Measurements from ENCODE around the gene ABHD17A. TPM values are rescaled to one million over a fixed set of nuclear protein-coding genes. Genes with fewer than 3 reads are reported as not detected.

ABHD17A gene
- total and polyA plus RNA-seq, 9 of the 15 experiments (the other 6 are each of a cell fraction or from before 2014, with no cell fraction given) = 0.04 to 135 (median 21.8) TPM; not detected in 1

DNA sequence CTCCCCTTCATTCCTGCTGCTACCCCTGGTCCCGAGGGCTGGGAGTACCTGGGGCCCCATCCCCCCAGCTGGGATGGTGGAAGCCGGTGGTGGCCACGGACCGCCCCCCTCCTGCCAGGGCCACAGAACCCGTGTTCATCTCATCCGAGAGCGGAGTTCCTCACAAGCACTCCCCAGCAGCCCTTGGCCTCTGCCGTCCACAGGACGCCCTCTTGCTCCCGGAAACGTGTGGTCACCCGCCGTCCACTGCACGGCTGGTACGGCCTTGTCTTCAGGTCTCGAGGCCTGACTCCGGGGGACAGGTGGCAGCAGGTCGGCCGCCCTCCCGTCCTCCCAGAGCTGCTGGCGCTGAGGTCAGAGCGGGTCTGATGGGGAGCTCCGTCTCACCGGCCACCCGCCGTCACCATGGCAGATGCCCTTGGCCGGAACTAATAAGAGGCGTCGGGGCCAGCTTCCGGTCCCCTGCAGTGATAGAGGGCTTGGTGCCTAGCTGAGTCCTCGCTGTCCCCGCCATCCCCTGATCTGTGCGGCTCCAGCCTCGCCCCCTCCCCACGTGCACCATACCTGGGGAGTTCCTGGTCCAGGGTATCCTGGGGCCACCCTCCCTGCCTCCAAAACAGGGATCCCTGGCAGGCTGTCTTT lies 39.1 kb upstream of the ABHD17A start:
- no peaks in the 10 kb centered on the region for H3K9me1 ChIP-seq (ENCODE audit: control insufficient read depth, insufficient read depth, low read length)
- ATAC-seq = no peak
- no peaks in the 10 kb centered on the region for H4K20me1 ChIP-seq (replicated peaks; ENCODE audit: control insufficient read depth, insufficient read depth, low read length)
- no TSS peak for BruUV-seq (replicated peaks)
- in situ Hi-C loops (cut with MboI) (no loop called here), intact Hi-C loops (cut with micrococcal nuclease) (no loop called here)
- no peak overlapping the region for H3K4me3 ChIP-seq
- H3K27me3 ChIP-seq (ENCODE audit: control insufficient read depth in 2 of 2, insufficient read depth in 2 of 2, low read length in 2 of 2) = no peaks in the 10 kb centered on the region
- TF ChIP-seq PHF8 (IDR thresholded peaks at IDR 0.05; ENCODE audit: borderline replicate concordance, low read length) (no peak), CXXC5 (CRISPR knock-in tag; IDR thresholded peaks at IDR 0.05) (no peak), MTA3 (IDR thresholded peaks at IDR 0.05; ENCODE audit: borderline replicate concordance) (no peak), PML (IDR thresholded peaks at IDR 0.05; ENCODE audit: low read length) (no peak), GTF3C2 (IDR thresholded peaks at IDR 0.05; ENCODE audit: borderline replicate concordance, extremely low read depth, insufficient read length) (no peak), RBFOX2 (IDR thresholded peaks at IDR 0.05; ENCODE audit: low read depth, low read length) (no peak), TEAD4 (IDR thresholded peaks at IDR 0.05; ENCODE audit: low read length) (no peak), TEAD4 (CRISPR knock-in tag; IDR thresholded peaks at IDR 0.05; ENCODE audit: borderline replicate concordance) (no peak)
- H3K9ac ChIP-seq (ENCODE audit: insufficient read depth in 1 of 2, low read depth in 2 of 2, low read length in 2 of 2) = peak overlapping the region in 1 of 2 experiments; percentile 17; a peak in 1 of 4 replicates
- WGBS (ENCODE audit: insufficient coverage, low coverage, missing lambda C conversion rate) = 94% methylated on average over 29 of the region's 35 CpGs
- ChIA-PET POLR2A (interaction anchor here (0.7 kb wide), 1 partner anchor 237 kb away, joined by 3 read pairs; no protein-coding TSS in a partner anchor), CTCF (ENCODE audit: low intra/inter-chr PET ratio) (no interaction called here)
- H3K27ac ChIP-seq (ENCODE audit: extremely low read depth, low read depth, low read length) = no peak overlapping the region
- H2AFZ ChIP-seq (ENCODE audit: low read depth, low read length) = no peak overlapping the region
- H3K4me2 ChIP-seq (ENCODE audit: insufficient read depth, low read length) = no peak overlapping the region
- 0 out of 2 replicates have a peak, but pooled peaks cover 5% of the 10 kb centered on the region for H3K9me3 ChIP-seq (replicated peaks; ENCODE audit: control insufficient read depth, insufficient read depth, low read depth, low read length)
- peaks cover 47% of the 10 kb centered on the region; the same call in 2 of the 3 replicates for H3K36me3 ChIP-seq (ENCODE audit: control insufficient read depth, insufficient read depth, low read length)
- no peak for FAIRE-seq
- no peak for DNase-seq (ENCODE audit: extremely low read depth in 1 of 4, low spot score in 3 of 4)
- no peaks in the 10 kb centered on the region for H3K79me2 ChIP-seq (ENCODE audit: control insufficient read depth, insufficient read depth, low read length)
- peaks cover 3 to 47% of the 10 kb centered on the region in 2 experiments; a peak in 3 of 5 replicates for H3K4me1 ChIP-seq (replicated peaks in 1 of 2; ENCODE audit: control insufficient read depth in 2 of 2, insufficient read depth in 2 of 2, low read length in 2 of 2)

Measured in K562 (cell line).